ENCODE measurements around the gene OR6N1.

DNA sequence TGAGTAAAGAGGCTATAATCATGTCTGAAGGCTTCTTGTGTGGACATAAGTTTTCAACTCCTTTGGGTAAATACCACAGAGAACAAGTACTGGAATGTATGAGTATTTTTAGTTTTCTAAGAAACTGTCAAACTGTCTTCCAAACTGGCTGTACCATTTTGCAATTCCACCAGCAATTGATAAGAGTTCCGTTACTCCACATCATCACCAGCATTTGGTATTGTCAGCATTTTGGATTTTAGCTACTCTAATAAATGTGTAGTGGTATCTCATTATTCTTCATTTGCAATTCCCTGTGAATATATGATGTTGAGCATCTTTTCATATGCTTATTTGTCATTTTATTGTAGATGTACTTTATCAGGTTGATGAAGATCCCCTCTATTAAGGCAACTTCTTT lies 49.7 kb upstream of the OR6N1 start:
- TF ChIP-seq ELF4 (IDR thresholded peaks at IDR 0.05) (no peak), FOXM1 (IDR thresholded peaks at IDR 0.05; ENCODE audit: borderline replicate concordance) (no peak), FOXK2 (IDR thresholded peaks at IDR 0.05) (no peak), SP1 (IDR thresholded peaks at IDR 0.05) (no peak), SUZ12 (IDR thresholded peaks at IDR 0.05) (no peak), L3MBTL2 (conservative IDR thresholded peaks at IDR 0.05) (no peak), BHLHE40 (IDR thresholded peaks at IDR 0.05; ENCODE audit: borderline replicate concordance) (no peak)
